Measurements from ENCODE around the gene PTP4A2.
"Not testable (repeated sequence)": the region's sequence is repeated elsewhere in the genome, so short reads cannot be mapped to it uniquely, and the experiment has no call there.

Gene PTP4A2

DNA sequence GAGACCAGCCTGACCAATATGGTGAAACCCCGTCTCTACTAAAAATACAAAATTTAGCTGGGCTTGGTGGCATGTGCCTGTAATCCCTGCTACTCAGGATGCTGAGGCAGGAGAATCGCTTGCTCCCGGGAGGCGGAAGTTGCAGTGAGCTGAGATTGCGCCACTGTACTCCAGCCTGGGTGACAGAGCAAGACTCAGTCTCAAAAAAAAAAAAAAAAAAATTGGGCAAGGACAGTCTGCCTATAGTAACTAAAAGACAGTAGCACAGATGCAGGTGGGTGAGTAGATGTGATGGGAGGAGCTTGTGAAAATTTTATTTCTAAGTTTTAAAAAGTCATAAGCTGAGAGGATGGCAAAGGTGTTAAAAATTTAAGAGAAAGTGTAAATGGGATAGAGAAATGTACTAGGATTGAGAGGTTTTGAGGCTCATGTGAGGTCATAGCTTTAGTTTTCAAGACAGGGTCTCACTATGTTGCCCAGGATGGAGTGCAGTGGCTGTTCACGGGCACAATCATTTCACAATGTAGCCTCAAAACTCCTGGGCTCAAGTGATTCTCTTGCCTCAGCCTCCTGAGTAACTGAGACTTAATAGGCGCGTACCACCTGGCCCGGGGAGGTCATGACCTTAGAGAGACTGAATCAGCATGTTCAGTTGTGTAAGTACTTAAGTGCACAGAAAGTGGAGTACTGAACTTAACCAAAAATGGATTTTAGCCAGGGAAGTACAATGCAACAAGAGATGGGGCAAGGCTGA lies 33.7 kb downstream of the PTP4A2 start:
- no peak for TF ChIP-seq CTCF (IDR thresholded peaks at IDR 0.05; ENCODE audit: low read depth, low read length, missing control alignments)
- DNase-seq (ENCODE audit: low read depth), result no peak
- H3K4me3 ChIP-seq (ENCODE audit: low read depth, low read length), result no peak overlapping the region
- in situ Hi-C loops (cut with HindIII; ENCODE audit: low sequenced_read_pairs), result no loop called here

DNA sequence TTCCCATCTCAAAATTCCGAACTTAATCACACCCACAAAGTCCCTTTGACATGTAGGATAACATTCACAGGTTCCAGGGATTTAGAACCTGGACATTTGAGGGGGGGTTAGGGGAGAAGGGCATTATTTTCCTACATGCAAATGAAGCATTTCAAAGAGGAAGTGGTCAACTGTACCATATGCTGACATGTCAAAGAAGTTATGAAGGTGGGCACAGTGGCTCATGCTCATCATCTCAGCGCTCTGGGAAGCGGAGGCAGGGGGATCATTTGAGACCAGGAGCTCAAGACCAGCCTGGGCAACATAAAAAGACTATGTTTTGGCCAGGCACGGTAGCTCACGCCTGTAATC lies 35.7 kb downstream of the PTP4A2 start:
- in situ Hi-C loops (cut with HindIII; ENCODE audit: low sequenced_read_pairs), result no loop called here
- H3K4me3 ChIP-seq (ENCODE audit: low read depth, low read length), result no peak overlapping the region
- no peak for DNase-seq (ENCODE audit: low read depth)
- TF ChIP-seq CTCF (IDR thresholded peaks at IDR 0.05; ENCODE audit: low read depth, low read length, missing control alignments), result no peak

DNA sequence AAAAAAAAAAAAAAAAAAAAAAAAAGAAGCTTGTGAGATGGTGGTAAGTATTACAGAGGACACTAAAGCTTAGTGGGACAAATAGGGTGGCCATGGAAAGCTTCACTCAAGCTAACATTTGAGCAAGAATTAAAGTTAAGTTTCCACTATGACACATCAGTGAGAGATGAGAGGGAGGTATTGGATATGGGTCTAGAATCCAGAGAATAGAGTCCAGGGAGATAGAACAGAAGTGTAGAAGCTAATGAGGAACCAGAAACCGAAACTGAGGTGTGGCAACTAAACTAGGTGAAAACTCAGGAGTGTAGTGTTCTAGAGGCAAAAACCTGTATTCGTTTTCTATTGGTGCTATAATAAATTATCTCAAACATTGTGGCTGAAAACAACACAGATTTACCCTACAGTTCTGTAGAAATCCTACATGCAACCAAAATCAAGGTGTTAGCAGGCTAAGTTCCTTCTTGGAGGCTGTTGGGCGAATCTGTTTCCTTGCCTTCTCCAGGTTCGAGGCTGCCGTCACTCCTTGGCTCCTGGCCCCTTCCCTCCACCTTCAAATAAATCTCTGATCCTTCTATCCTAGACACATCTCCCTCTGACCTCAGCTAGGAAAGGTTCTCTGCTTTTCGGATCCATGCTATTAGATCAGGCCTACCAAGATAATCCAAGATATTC lies 36.2 kb downstream of the PTP4A2 start:
- TF ChIP-seq CTCF (IDR thresholded peaks at IDR 0.05; ENCODE audit: low read depth, low read length, missing control alignments), result no peak
- no peak for DNase-seq (ENCODE audit: low read depth)
- in situ Hi-C loops (cut with HindIII; ENCODE audit: low sequenced_read_pairs), result no loop called here
- H3K4me3 ChIP-seq (ENCODE audit: low read depth, low read length), result no peak overlapping the region

DNA sequence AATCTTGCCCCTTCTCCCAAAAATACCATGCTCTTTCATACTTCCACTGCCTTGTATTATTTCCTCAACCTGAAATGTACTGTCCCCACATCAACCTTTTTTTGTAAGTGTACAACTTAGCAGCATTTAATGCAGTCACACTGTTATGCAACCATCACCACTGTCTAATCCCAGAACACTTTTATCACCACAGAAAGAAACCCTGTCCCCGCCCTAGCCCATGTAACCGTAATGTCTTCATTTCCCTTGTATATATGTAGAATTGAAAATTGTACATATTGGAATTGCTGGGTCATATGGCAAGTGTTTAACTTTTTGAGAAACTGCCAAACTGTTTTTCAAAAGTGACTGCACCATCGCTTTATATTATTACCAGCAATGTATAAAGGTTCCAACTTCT lies 37.4 kb downstream of the PTP4A2 start:
- H3K4me3 ChIP-seq (ENCODE audit: low read depth, low read length), result no peak overlapping the region
- in situ Hi-C loops (cut with HindIII; ENCODE audit: low sequenced_read_pairs), result no loop called here
- no peak for DNase-seq (ENCODE audit: low read depth)
- TF ChIP-seq CTCF (IDR thresholded peaks at IDR 0.05; ENCODE audit: low read depth, low read length, missing control alignments), result no peak

- no peak for DNase-seq (ENCODE audit: low read depth)
- H3K4me3 ChIP-seq (ENCODE audit: low read depth, low read length), result no peak overlapping the region
- no peak for TF ChIP-seq CTCF (IDR thresholded peaks at IDR 0.05; ENCODE audit: low read depth, low read length, missing control alignments)
- in situ Hi-C loops (cut with HindIII; ENCODE audit: low sequenced_read_pairs), result no loop called here
Observed at GRCh38 chr1:31897526-31898100, 40.6 kb downstream of the PTP4A2 start.

- DNase-seq (ENCODE audit: low read depth); in situ Hi-C loops (cut with HindIII; ENCODE audit: low sequenced_read_pairs); H3K4me3 ChIP-seq (ENCODE audit: low read depth, low read length): not testable (repeated sequence)
Observed at GRCh38 chr1:31895474-31896198, 42.5 kb downstream of the PTP4A2 start.
